Activated naive CD8-positive, alpha-beta T cell treated with anti-CD3 and anti-CD28 coated beads, Interleukin-2, amount 50 U/mL, for 16 hours (primary cell): ENCODE data around the gene TTF2.
"Not testable (repeated sequence)": the region's sequence is repeated elsewhere in the genome, so short reads cannot be mapped to it uniquely, and the experiment has no call there.

Experiments
- DNase-seq: peaks from one replicate; pipeline ENCODE4 v3.0.0-alpha.2; 2020; ENCODE audit warnings: low read depth, low spot score

The TTF2 gene

DNA sequence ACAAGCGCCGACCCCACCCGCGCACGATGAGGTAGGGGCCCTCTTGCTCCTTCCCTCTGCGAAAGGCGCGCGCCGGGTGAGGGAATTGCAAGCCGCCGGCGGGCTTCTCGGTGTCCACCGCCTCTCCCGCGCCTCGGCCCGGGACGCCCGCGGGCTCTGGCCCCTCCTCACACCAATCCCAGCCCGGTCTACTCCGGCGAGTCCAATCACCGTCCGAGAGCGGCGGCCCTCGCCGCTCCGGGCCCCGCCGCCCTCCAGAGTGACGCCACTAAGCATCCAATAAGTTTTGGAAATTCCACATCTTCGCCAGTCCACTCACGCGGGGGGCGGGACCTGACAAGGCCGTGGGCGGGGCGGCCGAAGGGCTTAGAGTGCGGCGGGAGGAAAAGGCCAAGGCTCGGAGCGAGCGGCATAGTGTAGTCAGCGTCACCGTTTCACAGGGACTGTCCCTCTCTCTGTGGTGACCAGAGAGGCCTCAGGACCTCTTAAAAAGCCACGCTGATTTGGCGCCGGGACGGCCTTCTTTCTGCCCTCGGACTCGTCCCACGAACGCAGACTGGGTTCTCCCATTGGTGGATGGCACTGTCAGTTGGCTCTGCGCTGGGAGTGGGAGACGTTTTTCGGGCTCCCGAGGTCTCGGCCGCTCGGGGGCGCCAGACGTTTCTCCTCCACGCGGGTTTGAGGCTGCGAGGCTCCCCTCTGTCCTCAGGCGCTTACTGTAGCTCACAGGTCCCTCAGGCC lies 61.6 kb downstream of the TTF2 start, which contains the start of gene TRIM45:
TRIM45 (minus strand) TSS at position 161 of the 741 bp plus-strand sequence. CDS start 548 bp downstream, outside the sequence.
- peak; percentile 55 for DNase-seq

DNA sequence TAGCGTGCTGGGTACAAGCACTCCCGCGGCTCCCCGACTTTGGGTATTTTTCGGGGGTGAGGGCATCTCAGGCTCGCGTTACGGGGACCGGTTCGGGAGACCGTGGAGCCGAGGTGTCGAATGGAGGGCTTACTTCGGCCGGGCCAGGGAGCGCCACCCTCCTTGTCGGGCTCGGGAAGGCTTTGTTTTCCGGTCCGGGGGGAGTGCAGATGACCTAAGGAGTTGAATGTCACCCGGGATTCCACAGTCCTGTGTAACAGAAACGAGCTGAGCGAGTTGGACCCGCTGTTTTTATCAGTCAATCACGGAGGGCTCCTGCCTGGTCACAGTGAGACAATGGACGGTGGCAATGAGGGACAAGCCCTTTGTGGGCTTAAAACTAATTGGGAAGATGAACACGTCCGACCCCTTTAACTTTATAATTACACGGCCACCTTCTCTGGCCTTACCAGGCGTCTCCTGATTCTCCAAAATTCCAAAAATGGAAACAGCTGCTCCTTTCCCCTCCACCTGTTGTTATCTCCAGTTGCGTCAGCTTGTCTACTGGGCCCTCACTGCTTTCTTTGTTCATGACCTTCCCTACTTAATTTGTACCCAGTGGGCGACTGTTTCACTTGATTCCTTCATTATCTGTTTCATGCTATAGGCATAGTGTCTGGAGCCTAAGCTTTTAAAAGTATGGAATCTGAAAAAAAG lies 62.4 kb downstream of the TTF2 start:
- DNase-seq = no peak

DNA sequence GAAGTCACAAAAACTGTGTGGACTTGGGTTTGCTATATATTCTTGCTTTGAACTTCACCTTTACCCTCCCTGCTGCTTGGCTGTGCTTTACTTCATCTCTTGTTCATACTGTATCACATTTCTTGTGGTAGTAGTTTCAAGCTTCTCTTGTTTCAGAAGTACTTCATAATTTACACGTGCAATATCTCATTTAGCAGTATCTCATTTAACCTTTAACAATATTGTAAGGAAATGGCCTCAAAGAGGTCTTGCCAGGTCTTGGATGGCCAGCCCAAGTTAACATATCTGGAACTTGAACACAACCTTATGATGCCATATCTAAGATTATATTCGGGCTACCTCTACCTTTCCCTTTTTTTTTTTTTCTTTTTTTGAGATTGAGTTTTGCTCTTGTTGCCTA lies 63.1 kb downstream of the TTF2 start:
- no peak for DNase-seq

DNA sequence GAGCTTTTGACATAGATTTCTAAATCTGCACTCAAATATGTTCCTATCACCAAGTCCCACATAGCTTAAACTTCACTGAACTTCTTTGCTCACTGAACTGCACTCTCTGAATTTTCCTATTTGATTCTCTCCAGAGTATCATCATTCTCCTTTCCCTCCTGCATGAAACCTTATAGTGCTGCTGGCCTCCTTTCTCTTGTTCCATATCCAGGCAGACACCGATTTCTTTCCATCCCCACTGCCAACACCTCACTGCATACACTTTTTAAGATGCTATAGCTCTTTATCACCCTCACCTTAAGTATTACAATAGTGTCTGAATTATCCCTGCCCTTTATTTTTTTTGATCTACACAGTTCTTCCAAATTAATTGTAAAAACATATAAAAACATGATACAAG lies 64.5 kb downstream of the TTF2 start:
- no peak for DNase-seq

GRCh38 chr1:117127795-117128194 lies 67.7 kb downstream of the TTF2 start:
- DNase-seq = no peak

DNA sequence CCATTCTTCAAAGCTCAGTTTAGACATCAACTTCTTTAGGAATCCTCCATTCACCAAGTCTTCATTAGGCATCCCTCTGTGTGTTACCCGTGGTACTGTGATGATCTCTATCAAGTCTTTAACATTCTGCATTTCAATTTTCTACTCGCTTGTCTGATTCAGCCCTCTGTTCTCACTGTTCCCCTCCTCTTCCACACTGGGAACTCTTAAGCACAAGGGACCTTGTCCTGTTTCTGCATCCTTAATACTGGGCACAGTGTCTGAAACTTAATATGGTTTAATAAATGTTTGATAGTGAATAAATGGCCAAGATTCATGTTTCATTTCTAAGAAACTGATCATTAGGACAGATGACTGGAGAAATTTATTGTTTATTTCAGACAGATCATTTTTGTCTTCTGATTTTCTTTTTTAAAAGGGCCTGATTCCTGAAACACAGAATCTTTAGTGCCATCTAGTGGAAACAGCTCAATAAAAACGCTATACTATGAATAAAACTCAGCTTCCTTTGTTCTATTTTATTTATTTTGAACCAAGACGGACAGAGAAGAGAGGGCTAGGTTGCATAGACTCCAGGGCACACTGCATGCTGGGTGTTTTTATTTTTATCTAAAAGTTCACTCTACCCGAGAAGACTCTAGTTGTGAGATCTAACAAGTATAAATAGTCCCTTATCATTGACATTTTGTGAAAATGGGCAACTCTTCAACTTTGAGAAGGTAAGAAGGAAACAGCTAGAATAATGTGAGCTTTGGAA lies 68.4 kb downstream of the TTF2 start:
- DNase-seq = no peak

- DNase-seq = no peak
Observed at GRCh38 chr1:117130526-117130925, 70.4 kb downstream of the TTF2 start.

DNA sequence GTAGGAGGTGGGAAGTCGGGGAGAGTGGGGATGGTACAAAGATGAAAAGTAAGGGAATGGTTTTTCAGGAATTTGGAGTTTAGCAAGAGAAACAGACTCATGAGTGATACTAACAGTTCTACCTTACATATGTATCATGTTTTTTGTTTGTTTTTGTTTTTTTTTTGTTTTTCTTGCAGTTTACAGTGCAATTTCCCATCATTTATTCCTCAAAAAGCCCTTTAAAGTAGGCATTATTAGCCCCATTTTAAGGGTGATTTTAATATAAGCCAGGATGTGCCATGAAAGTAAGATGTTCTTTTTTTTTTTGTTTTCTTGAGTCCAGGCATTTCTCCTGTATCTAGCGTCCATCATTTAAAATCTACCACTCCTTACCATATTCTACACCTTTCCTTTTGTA lies 75.2 kb downstream of the TTF2 start:
- no peak for DNase-seq

DNA sequence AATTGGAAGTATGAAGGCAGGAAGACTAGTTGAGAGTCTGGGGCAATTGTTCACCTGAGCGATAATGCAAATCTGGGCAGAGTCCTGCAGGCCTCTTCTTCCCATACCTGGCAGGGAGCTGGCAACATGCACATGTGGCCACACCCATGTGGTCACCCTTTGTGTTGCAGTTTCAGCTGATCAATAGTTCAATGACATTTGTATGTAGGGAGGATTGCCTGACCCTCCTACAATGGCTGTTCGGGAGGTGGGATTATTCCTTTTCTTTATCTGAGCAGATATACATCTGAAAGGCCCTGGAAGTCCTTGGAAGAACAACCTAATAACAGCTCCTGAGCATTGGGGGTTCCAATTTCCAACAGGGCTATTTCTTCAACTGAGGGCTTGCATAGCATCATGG lies 76.6 kb downstream of the TTF2 start:
- DNase-seq = no peak

- DNase-seq = no peak
Observed at GRCh38 chr1:117137281-117137855, 77.2 kb downstream of the TTF2 start.

DNA sequence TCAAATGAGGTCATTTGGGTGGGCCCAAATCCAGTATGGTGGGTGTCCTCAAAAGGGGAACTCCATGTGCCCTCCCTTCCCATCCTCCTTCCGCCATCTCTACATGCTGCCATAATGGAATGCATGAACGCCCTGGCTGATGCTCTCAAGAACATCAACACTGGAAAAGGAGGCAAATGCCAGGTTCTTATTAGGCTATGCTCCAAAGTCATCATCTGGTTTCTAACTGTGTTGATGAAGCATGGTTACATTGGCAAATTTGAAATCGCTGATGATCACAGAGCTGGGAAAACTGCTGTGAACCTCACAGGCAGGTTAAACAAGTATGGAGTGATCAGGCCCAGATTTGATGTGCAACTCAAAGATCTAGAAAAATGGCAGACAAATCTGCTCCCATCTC lies 78.0 kb downstream of the TTF2 start:
- no peak for DNase-seq

DNA sequence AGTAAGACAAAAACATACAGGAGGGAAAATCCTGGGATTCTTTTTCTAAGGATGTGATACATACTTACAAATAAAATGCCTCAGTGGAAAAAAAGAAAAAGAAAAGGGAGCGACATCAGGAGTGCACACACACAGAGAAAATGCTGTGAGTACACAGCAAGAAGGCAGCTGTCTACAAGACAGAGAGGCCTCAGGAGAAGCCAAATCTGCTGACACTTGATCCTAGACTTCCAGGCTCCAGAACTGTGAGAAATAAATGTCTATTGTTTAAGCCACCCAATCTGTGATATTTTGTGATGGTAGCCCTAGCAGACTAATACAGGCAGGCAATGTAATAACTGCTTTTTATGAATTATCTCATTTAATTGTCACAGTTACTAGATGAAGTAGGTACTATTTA lies 78.4 kb downstream of the TTF2 start:
- DNase-seq = no peak

DNA sequence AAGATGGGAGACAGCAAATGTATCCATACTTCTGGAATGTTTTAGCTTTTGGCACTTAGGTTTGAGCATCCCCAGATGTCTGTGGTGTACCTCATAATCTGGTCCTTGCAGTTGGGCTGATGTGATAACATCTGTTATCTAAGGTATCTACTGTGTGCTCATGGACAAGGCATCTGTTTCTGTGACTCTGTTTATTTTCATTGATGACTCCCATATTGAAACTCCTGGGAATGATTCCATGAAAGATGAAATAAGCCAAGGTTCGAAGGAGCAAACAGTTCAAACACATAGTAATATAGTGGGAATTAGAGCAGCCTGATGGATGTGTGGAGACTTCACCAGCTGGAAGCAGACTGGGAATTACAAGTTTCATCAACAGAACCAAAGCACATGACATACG lies 82.1 kb downstream of the TTF2 start:
- DNase-seq = no peak

DNA sequence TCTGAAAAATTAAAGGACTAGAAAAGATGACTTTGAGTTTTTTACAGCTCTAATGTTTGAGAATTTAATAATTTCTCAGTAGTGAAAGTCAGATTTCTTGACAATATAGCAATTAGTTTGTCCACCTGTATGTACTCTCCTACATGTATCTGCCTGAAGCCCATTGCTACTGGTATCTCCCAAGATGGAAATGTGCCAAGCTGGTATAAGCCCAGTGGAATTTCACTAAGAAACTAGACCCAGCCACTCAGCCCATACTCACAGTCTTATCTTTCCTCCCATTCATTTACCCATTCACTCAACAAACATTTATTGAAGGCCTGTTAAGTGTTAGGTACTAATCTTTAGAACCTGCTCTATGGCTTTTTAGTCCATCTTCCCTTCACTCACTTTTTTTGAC lies 83.0 kb downstream of the TTF2 start:
- DNase-seq = no peak

DNA sequence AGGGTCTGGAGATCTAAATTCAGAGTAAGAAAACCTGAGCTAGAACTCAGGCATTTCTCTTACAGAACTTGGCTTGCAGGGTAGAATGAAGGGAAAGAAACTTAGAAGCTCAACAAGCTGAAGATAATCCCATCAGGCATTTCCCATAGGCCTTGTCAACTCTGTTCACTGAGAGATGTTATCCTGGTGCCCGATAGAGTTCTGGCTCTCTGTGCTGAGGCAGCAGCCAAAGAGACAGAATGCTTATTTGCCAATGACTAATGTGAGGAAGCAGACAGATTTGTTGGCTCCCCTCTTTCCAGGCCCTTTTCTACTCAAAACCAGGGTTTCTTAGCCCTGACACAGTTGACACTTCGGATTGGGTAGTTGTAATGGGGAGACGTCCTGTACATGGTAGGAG lies 83.7 kb downstream of the TTF2 start:
- no peak for DNase-seq

DNA sequence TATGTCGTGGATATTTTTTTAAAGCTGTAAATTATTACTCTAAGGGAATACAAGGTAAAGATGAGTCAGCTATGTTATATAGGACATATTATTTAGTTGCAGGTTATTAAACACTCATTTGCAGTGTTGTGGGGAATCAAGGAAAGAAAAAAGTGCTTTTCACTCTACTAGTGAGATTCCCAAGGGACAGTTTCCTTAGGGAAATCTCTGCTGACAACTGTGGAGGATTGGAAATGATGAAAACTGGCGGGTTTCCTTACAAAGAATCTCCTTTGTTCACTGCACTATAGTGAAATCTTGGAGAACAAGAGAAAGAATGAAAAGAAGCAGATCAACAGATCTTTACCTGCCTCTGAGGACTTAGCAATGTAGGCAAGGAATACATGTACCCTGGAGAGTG lies 85.9 kb downstream of the TTF2 start:
- DNase-seq = no peak

DNA sequence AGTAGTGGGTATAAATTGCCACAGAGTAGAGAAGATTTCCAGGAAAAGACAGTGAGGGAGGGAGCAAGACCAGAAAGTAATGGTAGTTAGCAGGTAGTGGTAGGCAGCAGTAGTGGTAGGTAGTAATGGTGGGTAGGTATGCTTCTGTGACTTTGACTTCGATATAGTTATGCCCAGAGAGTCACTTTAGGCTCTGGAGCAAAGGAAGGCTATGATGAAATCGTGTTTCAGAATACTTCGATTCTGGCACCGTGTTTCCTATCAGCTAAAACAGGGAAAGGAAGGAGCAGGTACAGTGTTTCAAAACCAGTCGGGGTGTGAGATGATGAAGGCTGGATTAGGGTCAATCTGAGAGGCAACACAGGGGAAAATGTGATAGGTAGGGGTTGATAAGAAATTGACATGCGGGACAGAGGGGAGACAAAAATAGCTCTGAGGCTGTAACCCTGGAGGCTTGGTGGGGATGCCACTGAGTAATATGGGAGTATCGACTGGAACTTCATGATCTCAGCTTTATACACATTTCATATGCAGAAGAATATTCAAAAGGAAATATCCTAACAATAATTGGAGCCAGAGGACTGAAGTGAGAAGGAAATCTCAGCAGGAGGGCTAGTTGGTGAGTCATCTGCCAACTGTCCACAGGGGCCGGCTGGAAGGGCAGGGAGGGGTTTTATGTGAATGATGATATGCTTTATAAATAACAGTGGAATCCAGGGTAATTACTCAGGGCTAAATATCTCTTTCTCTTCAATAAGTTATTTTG lies 86.6 kb downstream of the TTF2 start:
- no peak for DNase-seq

DNA sequence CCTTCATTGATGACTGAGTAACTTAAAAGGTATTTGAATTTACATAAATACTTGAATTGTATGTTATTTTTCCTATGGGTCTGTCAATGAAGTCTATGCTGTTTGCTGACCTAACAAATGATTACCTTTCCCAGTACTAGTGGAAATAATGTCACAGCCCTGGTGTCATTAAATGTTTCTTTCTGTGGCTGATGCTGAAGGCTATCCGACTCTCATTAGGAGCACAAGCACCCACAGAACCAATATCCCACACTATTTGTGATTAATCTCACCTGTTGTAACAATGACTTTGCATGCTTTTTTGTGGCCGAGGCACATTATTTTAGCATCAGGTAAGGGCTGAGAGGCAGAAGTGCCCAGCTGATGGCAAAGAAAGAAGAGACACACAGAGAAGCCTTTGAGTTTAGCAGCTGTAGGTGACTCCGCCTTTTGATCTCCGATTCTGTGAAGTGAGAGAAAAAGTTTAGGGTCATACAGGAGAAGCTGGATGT lies 87.3 kb downstream of the TTF2 start:
- DNase-seq = no peak

DNA sequence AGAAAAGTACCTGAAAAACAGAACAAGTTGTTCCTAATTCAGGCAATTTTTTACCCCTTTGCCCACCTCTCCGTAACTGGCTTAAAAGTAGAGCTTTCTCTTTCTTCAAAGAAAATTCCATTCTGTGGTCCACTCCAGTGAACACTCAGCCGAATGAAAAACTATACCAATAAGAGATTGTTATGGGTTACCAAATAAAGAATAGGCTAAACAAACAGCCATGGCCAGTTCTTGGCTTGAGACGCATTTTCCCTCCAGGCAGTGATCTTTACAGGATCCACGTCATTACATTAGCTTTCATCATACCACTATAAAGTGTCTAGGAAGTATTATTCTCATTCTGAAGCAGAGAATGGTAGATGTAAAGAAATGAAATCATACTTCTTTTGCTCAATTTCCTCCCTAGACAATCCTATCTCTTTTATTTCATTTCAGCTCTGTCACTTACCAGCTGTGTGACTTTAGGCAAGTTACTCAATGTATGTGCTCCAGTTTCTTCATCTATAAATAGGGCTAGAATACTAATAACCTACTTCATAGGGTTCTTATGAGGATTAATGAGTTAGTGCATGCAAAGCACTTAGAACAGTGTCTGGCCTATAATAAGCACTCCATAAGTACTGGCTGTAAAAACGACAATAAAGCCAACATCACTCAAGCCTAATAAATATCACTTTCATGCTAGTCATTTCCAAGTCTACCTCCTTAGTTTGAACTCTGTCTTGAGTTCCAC lies 87.9 kb downstream of the TTF2 start:
- DNase-seq = no peak

DNA sequence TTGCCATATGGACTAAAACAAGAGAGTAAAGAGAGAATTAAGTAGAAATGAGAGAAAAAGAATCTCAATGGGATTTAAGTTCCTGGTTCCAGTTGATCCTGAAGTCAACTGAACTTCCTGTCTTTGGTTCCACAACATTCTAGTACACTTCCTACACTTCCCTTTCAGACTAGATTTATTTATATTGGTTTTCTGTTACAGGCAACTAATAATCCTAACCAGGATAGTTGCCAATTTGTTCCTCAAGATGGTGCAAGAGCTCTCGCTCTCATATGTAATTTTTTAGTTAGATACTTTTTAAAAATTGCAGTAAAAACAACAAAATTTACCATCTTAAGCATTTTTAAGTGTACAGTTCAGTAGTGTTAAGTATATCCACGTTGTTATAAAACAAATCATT lies 90.2 kb downstream of the TTF2 start:
- DNase-seq = no peak

GRCh38 chr1:117151305-117151704 lies 91.2 kb downstream of the TTF2 start:
- DNase-seq = not testable (repeated sequence)
